8988T (cell line): Measurements from ENCODE around the gene KCNG3.

Experiments used
- DNase-seq: peaks from one replicate; pipeline ENCODE4 v3.0.0; 2011

KCNG3 gene, protein sequence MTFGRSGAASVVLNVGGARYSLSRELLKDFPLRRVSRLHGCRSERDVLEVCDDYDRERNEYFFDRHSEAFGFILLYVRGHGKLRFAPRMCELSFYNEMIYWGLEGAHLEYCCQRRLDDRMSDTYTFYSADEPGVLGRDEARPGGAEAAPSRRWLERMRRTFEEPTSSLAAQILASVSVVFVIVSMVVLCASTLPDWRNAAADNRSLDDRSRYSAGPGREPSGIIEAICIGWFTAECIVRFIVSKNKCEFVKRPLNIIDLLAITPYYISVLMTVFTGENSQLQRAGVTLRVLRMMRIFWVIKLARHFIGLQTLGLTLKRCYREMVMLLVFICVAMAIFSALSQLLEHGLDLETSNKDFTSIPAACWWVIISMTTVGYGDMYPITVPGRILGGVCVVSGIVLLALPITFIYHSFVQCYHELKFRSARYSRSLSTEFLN

DNA sequence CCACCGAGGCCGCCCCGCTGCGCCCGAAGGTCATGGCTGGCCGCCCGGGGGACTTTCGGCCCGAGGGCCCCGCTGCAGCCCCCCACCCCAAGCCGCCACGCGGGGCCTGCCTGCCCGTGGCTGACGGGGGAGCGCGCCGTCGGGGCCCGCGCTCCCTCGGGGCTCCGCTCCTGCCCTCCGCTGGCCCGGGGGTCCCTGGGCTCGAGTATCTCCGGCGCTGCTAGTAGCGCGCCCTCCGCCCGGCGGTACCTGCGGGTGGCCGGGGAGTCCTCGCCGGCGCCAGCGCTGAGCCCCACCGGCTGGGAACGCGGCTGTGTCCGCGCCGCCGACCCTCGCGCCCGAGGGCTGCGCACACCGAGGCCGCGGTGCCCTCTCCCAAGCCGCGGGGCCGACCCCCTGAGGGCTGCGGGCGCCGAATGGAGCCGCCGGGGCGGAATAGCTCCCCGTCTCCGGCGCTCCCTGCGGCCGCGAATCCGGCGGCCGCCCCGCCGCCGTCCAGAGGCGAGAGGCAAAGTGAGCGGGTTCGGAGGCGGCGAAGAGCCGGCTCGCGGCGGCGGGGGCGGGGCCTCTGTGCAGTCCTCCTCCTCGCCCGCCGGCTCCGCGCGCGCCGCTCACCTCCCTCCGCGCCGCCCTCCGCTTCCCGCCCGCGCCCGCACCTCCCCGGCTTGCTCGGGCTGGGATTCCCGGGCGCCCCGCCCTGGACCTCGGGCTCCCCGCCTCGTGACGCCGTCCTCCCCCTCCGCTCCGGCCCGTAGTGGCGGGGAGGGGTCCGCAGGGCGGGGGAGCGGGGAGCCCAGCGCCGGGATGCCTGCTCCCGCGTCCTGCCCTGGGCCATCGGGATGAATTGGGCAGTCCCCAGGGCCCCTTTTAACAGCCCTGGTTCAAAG, at the start of gene KCNG3:
TSS of gene KCNG3 (minus strand) at position 515 of the 887 bp plus-strand sequence. CDS start at position 34, 481 bp downstream.
- DNase-seq, result peak; percentile 84

GRCh38 chr2:42542871-42543270, 49.1 kb upstream of the KCNG3 start:
- DNase-seq, result no peak

GRCh38 chr2:42537493-42537892, 43.7 kb upstream of the KCNG3 start:
- no peak for DNase-seq

DNA sequence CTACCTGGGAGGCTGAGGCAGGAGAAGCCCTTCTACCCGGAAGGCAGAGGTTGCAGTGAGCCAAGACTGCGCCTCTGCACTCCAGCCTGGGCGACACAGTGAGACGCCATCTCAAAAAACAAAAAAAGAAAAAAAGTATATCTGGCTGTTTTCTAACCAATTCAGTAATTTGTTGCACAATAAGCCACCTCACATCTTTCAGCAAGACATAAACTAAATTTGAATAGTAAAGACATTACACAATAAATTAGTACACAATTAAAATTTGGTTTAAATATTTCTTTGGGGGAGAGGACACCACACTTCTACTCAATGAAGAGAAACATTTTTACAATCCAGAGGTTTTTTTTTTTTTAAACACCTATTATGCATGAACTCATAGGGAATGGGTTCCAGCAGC, 38.6 kb upstream of the KCNG3 start:
- DNase-seq, result no peak

DNA sequence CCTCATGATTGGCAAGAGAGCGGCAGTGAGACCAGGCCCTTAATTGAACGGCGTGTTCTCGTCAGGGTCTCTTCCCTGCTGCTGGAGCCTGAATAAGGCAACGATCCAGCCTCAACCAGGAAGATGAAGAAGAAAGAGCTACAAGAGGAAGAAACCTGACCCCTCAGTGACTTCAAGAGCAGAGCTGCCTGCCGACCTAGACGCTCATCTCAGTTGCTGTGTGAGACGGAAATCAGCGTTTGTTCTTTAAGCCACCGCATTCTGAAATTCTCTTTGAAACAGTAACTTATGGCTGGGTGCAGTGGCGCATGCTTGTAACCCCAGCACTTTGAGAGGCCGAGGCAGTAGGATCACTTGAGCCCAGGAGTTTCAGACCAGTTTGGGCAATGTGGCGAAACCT, 29.6 kb upstream of the KCNG3 start:
- no peak for DNase-seq

GRCh38 chr2:42522035-42522434, 28.3 kb upstream of the KCNG3 start:
- no peak for DNase-seq

DNA sequence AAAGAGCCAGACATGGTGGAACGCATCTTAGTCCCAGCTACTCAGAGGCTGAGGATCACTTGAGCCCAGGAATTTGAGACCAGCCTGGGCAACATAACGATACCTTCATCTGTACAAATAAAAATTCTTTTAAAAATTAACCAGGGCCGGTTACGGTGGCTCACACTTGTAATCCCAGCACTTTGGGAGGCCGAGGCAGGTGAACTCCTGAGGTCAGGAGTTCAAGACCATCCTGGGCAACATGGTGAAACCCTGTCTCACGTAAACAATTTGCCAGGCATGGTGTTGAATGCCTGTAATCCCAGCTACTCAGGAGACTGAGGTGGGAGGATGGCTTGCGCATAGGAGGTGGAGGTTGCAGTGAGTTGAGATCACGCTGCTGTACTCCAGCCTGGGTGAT, 25.8 kb upstream of the KCNG3 start:
- DNase-seq, result no peak

DNA sequence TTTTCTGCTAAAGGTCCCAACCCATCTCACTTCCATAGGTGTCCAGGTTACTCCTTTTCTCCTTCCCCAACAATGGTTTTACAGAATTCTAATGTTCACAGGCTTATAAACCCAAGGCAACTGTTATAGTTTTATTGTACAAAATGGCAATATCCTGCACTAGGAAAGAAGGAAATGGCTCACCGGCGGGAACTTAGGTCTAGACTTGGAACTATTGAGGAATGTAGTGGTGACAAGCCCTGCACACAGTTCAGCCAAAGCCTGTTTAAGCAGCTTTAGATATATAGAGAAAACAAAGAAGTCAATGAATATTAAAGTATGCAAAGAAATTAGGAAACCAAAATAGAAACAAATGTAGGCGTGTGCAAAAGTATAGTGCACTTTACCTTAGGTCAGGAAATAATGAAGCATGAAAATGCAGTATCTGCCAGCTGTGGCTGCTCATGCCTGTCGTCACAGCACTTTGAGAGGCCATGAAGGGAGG, 22.7 kb upstream of the KCNG3 start:
- DNase-seq, result no peak

GRCh38 chr2:42513252-42513918, 19.6 kb upstream of the KCNG3 start:
- DNase-seq, result peak; percentile 31

- DNase-seq, result no peak
Observed at GRCh38 chr2:42510608-42511243, 16.9 kb upstream of the KCNG3 start.

DNA sequence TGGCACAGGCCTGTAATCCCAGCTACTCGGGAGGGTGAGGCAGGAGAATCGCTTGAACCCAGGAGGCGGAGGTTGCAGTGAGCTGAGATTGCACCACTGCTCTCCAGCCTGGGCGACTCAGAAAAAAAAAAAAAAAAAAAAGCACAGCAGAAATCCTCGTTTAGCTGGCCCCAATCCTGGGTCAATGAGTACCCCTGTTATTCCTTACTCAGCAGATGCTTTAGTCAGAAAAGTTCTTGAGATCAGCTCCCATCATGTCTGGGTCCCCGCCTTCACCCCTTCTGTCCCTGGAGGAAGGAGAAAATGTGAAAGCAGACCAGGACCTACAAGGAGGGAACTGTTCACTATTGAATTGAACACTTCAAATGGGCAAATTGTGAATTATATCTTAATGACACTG, 16.4 kb upstream of the KCNG3 start:
- no peak for DNase-seq

DNA sequence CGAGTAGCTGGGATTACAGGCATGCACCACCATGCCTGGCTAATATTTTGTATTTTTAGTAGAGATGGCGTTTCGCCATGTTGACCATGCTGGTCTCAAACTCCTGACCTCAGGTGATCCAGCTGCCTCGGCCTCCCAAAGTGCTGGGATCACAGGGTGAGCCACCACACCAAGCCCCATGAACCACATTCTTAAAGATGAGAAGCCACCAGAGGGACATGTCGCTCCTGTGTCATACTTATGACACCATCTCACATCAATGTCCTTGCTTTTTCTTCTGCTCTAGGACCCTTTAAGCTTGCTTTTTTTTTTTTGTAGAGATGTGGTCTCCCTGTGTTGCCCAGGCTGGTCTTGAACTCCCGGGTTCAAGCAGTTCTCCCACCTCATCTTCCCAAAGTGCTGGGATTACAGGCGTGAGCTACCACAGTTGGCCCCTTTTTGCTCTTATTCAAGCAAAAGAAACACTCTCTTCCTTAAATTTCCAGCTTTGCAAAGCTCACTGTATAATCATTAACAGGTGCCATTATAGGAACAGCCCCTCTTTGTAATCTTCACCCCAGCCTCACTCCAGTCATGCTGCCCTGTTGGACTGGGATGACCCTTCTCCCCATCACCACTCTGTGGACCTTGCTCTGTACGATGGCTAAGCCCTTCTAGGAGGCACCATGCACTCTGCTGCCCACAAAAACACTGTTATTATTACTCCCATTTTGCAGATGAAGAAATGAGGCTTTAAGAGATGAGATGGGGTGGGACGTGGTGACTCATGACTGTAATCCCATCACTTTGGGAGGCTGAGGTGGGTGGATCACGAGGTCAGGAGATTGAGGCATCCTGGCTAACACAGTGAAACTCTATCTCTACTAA, 10.8 kb upstream of the KCNG3 start:
- no peak for DNase-seq

- DNase-seq, result no peak
Observed at GRCh38 chr2:42503291-42503690, 9.5 kb upstream of the KCNG3 start.

- DNase-seq, result no peak
Observed at GRCh38 chr2:42498497-42498896, 4.7 kb upstream of the KCNG3 start.

- DNase-seq, result no peak
Observed at GRCh38 chr2:42495611-42496010, 1.8 kb upstream of the KCNG3 start.

GRCh38 chr2:42495234-42495581, 1.4 kb upstream of the KCNG3 start:
- no peak for DNase-seq

- DNase-seq, result peak; percentile 49
Observed at GRCh38 chr2:42494355-42495233, 812 bp upstream of the KCNG3 start.

GRCh38 chr2:42492691-42493467, 903 bp downstream of the KCNG3 start:
- no peak for DNase-seq

DNA sequence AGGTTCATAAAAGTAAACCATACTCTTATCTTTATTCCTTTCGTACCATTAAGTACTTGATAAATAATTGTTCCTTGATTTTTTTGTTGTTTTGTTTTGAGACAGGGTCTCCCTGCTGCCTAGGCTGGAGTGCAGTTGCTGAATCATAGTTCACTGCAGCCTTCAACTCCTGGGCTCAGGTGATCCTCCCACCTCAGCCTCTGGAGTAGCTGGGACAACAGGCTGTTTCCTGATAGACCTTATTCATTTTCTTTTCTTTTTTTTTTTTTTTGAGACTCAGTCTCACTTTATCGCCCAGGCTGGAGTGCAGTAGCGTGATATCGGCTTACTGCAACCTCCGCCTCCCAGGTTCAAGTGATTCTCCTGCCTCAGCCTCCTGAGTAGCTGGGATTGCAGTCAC, 5.5 kb downstream of the KCNG3 start:
- DNase-seq, result no peak
